KOPT-K1 (cell line): ENCODE data around the gene IKZF4.
"Not testable (repeated sequence)": the region's sequence is repeated elsewhere in the genome, so short reads cannot be mapped to it uniquely, and the experiment has no call there.

Experiments
- H3K27ac ChIP-seq: fragments of 200-600 bp; sonication (generic); 2 replicates; pipeline ENCODE4 v1.5.1; 2016; ENCODE audit warnings: antibody characterized with exemption, mild to moderate bottlenecking, low read depth, low read length; ENCODE audit not compliant: poor library complexity, severe bottlenecking
- H3K36me3 ChIP-seq: fragments of 200-600 bp; sonication (generic); 2 replicates; pipeline ENCODE4 v1.5.1; 2017; ENCODE audit warnings: antibody characterized with exemption, mild to moderate bottlenecking, low read length, moderate library complexity; ENCODE audit not compliant: insufficient read depth
- H3K9me3 ChIP-seq: fragments of 200-600 bp; sonication (generic); 2 replicates; pipeline ENCODE4 v1.5.1; 2017; ENCODE audit warnings: antibody characterized with exemption, low read length, mild to moderate bottlenecking; ENCODE audit not compliant: insufficient read depth, poor library complexity, severe bottlenecking

The IKZF4 gene

GRCh38 chr12:56041552-56042429 is 20.9 kb downstream of the IKZF4 start, which contains the start of gene RPS26:
RPS26 (plus strand) TSS chr12:56041918; CDS start chr12:56042167, 249 bp downstream.
- H3K36me3 ChIP-seq: peaks cover 43% of the 10 kb centered on the region
- no peaks in the 10 kb centered on the region for H3K9me3 ChIP-seq
- peak within 1 kb of the TSS; percentile 90 for H3K27ac ChIP-seq

GRCh38 chr12:56042430-56042813 is 21.6 kb downstream of the IKZF4 start:
- Histone ChIP-seq H3K36me3 (peaks cover 44% of the 10 kb centered on the region), H3K27ac (peak overlapping the region; percentile 90)
- H3K9me3 ChIP-seq: not testable (repeated sequence)

GRCh38 chr12:56042843-56043242 is 22.0 kb downstream of the IKZF4 start:
- peaks cover 44% of the 10 kb centered on the region for H3K36me3 ChIP-seq
- H3K27ac ChIP-seq: peak overlapping the region; percentile 90
- H3K9me3 ChIP-seq: no peaks in the 10 kb centered on the region

GRCh38 chr12:56046027-56046780 is 25.4 kb downstream of the IKZF4 start:
- H3K27ac ChIP-seq: no peak overlapping the region
- H3K9me3 ChIP-seq: no peaks in the 10 kb centered on the region
- H3K36me3 ChIP-seq: peaks cover 44% of the 10 kb centered on the region

- Histone ChIP-seq H3K9me3 (no peaks in the 10 kb centered on the region), H3K27ac (no peak overlapping the region), H3K36me3 (no peaks in the 10 kb centered on the region)
Measured at GRCh38 chr12:56053407-56053893, 32.6 kb downstream of the IKZF4 start.

- H3K9me3 ChIP-seq, H3K27ac ChIP-seq, H3K36me3 ChIP-seq: not testable (repeated sequence)
Measured at GRCh38 chr12:56059964-56060363, 39.1 kb downstream of the IKZF4 start.

- Histone ChIP-seq H3K36me3 (no peaks in the 10 kb centered on the region), H3K9me3 (no peaks in the 10 kb centered on the region), H3K27ac (no peak overlapping the region)
Measured at GRCh38 chr12:56061982-56062381, 41.1 kb downstream of the IKZF4 start.

- no peaks in the 10 kb centered on the region for H3K9me3 ChIP-seq
- H3K27ac ChIP-seq: no peak overlapping the region
- H3K36me3 ChIP-seq: no peaks in the 10 kb centered on the region
Measured at GRCh38 chr12:56062996-56063395, 42.2 kb downstream of the IKZF4 start.

- H3K27ac ChIP-seq: no peak overlapping the region
- no peaks in the 10 kb centered on the region for H3K9me3 ChIP-seq
- H3K36me3 ChIP-seq: no peaks in the 10 kb centered on the region
Measured at GRCh38 chr12:56071648-56072047, 50.8 kb downstream of the IKZF4 start.

- Histone ChIP-seq H3K27ac (no peak overlapping the region), H3K36me3 (no peaks in the 10 kb centered on the region), H3K9me3 (no peaks in the 10 kb centered on the region)
Measured at GRCh38 chr12:56074396-56074795, 53.6 kb downstream of the IKZF4 start.

- not testable (repeated sequence) for H3K27ac ChIP-seq, H3K9me3 ChIP-seq, H3K36me3 ChIP-seq
Measured at GRCh38 chr12:56077966-56078365, 57.1 kb downstream of the IKZF4 start.

- Histone ChIP-seq H3K36me3 (no peaks in the 10 kb centered on the region), H3K9me3 (no peaks in the 10 kb centered on the region), H3K27ac (no peak overlapping the region)
Measured at GRCh38 chr12:56078427-56078826, 57.6 kb downstream of the IKZF4 start.

GRCh38 chr12:56078931-56079722 is 58.3 kb downstream of the IKZF4 start:
- Histone ChIP-seq H3K27ac (no peak overlapping the region), H3K9me3 (no peaks in the 10 kb centered on the region), H3K36me3 (no peaks in the 10 kb centered on the region)

- no peaks in the 10 kb centered on the region for H3K36me3 ChIP-seq
- H3K27ac ChIP-seq: no peak within 1 kb of the TSS
- H3K9me3 ChIP-seq: no peaks in the 10 kb centered on the region
Measured at GRCh38 chr12:56079723-56080555, 59.1 kb downstream of the IKZF4 start, which contains the start of gene ERBB3. ERBB3 (plus strand) TSS chr12:56080165; CDS start chr12:56080301, 136 bp downstream.
